GM21737 (cell line): Measurements from ENCODE around the gene SF3B2.
A peak's percentile ranks its signal among the peaks of the same experiment; 100 is the strongest.
"Not testable (repeated sequence)": the region's sequence is repeated elsewhere in the genome, so short reads cannot be mapped to it uniquely, and the experiment has no call there.

Experiments
- ATAC-seq: cut with Tn5 transposase; IDR thresholded peaks from one replicate; pipeline ENCODE4 v1.9.1; 2021; ENCODE audit warnings: mild to moderate bottlenecking, moderate library complexity; ENCODE audit not compliant: unreplicated experiment

SF3B2 gene

DNA sequence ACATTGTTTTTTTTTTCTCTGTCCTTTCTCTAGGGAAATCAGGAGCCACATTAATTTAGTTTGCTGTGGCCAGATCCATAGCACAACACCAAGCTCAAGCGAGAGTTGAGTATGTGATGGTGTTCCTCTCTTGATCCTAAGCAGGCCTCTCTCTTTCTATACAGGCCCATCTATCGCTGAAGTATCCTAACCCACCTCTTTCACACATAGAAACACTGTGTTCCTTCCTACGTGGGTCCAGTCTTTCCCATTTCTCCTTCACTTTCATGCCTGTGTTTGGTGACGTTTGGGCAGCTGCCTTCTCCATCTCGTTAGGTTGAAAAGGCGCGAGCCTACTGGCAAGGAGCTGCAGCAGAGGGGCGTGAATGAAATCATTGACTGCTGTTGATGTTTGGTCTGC lies 20.4 kb downstream of the SF3B2 start:
- ATAC-seq = no peak

DNA sequence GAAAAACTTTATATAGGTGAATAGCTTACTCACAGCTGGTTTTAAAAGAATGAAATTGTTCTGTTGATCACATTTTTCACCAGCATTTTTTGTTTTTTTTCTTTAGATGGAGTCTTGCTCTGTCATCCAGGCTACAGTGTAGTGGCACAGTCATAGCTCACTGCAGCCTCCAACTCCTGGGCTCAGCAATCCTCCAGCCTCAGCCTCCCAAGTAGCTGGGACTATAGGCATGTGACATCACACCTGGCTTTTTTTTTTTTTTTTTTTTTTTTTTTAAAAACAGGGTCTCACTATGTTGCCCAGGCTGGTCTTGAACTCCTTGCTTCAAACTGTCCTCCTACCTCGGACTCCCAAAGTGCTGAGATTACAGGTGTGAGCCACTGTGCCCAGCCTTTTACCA lies 21.5 kb downstream of the SF3B2 start:
- no peak for ATAC-seq

DNA sequence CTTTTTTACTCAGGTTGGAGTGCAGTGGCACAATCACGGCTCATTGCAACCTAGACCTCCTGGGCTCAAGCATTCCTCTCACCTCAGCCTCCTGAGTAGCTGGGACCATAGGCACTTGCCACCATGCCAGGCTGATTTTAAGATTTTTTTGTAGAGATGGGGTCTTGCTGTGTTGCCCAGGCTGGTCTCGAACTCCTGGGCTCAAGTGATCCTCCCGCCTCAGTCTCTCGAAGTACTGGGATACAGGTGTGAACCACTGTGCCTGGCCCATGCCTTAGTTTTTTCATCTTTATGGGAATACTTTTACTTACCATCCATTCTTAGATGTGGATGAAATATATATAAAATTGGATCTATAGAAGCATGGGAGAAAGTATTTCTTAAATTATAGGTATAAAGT lies 23.1 kb downstream of the SF3B2 start:
- no peak for ATAC-seq

DNA sequence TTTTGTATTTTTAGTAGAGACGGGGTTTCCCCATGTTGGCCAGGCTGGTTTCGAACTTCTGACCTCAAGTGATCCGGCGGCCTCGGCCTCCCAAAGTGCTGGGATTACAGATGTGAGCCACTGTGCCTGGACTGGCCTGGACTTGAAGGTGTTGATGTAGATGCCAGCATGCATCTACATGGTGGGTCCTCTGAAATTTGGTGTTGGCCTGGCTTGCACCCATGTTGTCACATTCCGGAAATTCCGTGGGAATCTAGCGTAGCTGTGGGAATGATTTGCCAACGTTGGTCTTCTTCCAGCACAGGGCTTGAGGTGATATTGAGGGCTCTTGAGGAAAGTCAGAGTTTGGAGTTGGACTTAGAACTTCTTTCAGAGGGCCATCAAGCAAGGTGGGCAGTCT lies 24.4 kb downstream of the SF3B2 start:
- no peak for ATAC-seq

DNA sequence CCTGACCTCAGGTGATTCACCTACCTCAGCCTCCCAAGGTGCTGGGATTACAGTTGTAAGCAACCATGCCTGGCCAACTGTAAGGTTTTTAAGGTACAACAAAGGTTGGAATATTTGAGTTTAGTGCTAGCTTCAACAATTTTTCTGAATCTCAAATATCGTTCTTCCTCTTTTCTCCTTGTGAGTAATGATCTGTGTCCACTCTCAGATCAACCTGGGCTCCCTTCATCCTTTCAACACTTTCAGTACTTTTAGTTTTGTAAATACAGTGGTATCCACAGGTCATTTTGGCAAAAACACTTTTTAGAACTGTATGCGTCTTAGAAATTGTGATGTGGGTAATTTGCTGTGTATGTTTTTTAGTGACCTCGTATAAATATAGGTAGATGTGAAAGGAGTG lies 25.8 kb downstream of the SF3B2 start:
- no peak for ATAC-seq

DNA sequence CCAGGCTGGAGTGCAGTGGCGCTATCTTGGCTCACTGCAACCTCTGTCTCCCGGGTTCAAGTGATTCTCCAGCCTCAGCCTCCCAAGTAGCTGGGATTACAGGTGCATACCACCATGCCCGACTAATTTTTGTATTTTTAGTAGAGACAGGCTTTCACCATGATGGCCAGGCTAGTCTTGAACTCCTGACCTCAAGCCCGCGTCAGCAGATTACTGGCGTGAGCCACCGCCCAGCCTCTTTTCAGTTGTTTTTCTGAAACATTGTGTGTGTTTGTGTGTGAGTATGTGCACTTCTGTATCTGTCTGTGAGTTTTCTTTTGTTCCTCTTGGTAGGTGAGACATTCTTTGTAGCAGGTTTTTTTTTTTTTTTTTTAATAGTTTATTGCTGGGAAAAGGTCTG lies 26.8 kb downstream of the SF3B2 start:
- not testable (repeated sequence) for ATAC-seq

DNA sequence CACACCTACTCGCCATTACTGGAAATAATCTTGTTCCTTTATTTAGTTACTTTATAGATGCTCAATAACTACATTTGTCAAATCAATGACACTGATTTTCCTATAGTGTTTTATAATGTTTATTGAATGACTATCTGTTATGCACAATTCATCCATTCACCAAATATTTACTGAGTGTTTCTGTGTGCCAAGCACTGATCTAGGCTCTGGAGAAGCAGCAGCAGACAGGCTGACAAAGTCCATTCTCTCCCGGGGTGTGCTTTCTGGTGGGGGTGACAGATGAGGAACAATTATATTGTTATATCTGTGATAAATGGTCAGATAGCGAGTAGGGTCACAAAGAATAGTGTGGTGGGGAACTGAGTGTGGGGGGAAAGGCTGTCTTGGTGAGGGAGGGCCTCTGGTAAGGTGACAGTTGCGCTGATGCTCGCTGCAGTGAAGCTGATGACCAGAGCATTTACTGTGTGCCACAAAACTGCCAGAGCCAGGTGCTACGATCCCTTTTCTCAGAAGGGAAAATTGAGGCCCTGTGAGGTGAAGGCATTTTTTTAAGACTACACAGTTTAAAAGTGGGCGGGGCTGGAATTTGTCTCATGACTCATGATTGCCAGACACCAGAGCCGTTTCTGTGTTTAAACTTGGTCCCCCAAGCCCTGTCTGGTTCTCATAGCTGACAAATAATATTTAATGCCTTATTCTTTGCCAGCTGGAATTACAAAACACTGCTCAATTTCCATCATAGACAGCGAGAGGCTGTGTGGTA lies 28.1 kb downstream of the SF3B2 start:
- ATAC-seq = no peak

DNA sequence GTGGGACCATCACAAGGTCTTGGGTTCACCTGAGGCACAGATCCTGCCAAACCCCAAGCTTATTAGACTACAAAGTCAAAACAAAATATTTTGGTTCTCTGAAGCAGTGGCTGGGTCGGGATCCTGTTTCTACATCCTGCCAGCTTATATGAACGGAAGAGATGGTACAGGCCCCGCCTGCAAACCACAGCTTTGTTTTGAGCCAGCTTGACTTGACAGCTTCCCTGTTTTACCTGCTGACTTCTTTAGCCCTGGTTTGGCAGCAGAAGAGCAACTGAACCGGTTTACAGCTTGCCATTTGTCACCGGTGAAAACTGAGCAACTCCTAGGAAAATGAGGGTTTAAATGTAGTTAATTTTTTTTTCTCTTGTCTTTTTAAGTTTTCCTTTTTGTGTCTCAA lies 29.3 kb downstream of the SF3B2 start:
- peak; percentile 81 for ATAC-seq

DNA sequence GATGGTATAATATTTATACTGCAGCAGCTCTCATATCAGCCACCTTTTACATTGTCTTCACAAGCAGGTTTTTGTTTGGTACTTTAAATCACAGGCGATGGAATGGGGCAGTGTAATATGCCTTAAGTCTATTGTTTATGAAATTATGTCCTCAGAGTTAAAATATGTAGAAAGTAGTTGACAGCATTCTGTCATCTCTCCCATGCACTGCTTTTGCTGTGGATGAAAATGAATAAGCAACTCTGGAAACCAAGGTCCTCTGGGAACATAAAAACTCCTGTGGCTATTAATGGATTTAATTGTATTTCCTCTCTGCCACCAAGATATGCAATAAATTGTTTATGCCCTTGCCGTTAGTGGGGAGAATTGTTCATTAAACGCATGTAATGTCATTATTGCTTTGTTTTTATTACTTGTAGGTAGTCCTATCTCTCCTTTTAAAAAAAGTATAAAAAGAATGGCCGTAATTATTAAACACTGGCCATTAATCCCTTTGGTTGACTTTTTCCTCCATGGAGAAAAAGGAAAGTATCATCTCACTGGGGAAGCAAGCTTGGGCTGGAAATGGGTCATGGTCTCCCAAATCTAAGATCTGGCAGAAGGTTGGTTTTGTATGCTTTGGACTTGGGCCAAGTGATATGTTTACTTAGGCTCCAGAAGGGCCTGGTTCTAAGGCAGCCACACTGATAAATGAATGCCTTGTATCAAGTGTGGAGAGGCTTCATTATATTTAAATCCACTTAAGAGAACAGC lies 31.0 kb downstream of the SF3B2 start:
- no peak for ATAC-seq

DNA sequence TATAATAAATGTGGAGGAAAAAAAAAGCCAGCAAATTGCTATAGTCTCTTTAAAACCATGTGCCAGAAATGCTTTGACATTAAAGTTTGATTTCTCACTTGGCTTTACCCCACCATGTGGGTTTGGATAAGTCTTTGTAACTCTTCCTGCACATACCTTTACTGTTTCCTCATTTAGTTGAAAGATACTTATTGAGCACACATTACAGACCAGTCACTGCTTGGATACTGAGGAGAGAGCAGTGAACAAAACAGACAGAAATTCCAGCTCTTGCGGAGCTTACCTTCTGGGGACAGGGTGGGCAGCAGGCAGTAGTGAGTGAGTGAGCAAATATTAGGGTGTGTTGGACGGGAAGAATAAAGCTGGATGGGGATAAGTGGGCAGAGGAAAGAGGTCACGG lies 31.6 kb downstream of the SF3B2 start:
- ATAC-seq = no peak

DNA sequence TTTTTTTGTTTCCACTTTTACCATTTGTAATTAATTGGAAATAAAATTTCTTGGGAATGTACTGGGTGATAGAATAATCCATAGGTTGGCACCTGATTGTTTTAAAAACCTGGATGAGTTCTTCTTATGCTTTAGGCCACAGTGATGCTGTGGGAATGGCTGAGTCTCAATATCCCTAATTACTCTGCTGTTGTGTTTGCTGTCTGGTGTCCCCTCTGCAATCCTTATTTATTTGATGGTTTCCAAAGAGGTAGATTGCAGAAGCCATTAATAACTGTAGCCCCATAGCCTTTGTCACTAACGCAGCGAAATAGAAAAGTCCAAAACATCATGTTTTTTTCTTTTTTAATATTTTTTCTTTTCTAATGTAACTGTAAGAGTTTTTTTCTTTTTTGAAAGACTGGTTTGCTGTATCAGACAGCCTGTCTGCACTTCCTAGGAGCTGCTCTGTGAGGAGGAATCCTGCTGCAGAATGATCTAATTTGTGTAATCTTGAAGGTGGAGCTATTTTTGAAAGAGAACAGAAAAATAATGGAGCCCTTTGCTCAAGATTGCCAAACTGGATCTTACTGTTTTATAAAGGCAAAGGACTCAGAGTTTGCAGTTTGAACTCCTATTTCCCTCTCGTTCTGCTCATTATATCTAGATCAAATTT lies 32.8 kb downstream of the SF3B2 start:
- no peak for ATAC-seq

DNA sequence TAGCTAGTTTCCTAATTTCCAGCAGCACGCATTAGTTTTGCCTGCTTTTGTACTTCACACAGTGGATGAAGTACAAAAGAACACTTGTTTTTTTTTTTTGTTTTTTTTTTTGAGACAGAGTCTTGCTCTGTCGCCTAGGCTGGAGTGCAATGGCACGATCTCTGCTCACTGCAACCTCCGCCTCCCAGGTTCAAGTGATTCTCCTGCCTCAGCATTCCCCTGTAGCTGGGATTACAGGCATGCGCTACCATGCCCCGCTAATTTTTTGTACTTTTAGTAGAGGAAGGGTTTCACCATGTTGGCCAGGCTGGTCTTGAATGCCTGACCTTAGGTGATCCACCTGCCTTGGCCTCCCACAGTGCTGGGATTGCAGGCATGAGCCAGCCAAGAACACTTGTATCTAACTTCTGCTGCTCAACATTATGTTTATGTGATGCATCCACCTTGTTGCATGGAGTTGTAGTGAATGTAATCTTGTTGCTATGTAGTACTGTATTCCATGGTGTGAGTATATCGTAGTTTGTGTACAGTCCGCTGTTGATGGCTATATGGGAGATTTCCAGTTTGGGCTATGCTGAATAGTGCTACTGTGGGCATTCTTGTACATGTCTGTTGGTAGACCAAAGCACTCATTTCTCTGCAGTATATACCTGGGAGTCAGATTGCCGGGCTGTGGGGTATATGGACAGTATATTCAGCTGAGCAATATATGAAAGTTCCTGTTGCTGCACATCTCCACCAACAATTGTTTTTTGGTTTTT lies 35.2 kb downstream of the SF3B2 start:
- ATAC-seq = no peak

DNA sequence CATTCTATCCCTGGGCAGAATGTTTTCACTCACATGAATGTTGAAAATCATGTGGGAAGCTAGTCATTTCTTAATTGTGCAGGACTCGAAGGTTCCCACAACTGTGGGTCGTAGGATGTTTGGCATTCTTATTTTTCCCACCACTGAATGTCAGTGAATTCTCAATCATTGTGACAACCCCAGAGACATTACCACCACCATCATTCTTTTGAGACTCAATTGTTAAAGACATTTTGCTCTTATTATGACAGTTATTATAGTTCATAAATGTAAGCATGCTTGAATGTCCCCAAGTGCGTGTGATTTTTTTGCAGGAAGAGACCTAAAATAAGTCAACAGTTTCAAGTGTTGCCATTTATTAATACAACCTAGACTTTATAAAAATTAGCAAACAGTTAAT lies 36.9 kb downstream of the SF3B2 start:
- ATAC-seq = no peak

DNA sequence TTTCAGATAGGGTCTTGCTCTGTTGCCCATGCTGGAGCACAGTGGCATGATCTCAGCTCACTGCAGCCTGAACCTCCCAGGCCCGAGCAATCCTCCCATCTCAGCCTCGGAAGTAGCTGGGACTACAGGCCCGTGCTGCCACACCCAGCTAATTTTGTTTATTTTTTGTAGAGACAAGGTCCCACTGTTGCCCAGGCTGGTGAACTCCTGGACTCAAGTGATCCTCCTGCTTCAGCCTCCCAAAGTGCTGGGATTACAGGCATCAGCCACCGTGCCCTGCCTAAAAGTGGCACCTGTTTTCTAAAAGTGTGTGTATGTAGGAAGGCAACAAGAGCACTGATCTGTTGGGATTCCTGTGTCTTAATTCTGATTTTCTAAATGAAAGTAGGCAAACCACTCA lies 38.1 kb downstream of the SF3B2 start:
- ATAC-seq = no peak

DNA sequence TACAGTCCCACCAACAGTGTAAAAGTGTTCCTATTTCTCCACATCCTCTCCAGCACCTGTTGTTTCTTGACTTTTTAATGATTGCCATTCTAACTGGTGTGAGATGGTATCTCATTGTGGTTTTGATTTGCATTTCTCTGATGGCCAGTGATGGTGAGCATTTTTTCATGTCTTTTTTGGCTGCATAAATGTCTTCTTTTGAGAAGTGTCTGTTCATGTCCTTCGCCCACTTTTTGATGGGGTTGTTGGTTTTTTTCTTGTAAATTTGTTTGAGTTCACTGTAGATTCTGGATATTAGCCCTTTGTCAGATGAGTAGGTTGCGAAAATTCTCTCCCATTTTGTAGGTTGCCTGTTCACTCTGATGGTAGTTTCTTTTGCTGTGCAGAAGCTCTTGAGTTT lies 40.0 kb downstream of the SF3B2 start:
- ATAC-seq = not testable (repeated sequence)

DNA sequence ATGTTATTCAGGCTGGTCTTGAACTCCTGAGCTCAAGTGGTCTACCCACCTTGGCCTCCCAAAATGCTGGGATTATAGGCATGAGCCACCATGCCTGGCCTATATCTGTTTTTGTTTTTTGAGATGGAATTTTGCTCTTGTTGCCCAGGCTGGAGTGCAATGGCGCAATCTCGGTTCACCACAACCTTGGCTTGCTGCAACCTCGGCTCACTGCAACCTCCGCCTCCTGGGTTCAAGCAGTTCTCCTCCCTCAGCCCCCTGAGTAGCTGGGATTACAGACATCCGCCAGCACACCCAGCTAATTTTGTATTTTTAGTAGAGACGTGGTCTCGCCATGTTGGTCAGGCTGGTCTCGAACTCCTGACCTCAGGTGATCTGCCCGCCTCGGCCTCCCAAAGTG lies 47.6 kb downstream of the SF3B2 start:
- ATAC-seq = not testable (repeated sequence)

DNA sequence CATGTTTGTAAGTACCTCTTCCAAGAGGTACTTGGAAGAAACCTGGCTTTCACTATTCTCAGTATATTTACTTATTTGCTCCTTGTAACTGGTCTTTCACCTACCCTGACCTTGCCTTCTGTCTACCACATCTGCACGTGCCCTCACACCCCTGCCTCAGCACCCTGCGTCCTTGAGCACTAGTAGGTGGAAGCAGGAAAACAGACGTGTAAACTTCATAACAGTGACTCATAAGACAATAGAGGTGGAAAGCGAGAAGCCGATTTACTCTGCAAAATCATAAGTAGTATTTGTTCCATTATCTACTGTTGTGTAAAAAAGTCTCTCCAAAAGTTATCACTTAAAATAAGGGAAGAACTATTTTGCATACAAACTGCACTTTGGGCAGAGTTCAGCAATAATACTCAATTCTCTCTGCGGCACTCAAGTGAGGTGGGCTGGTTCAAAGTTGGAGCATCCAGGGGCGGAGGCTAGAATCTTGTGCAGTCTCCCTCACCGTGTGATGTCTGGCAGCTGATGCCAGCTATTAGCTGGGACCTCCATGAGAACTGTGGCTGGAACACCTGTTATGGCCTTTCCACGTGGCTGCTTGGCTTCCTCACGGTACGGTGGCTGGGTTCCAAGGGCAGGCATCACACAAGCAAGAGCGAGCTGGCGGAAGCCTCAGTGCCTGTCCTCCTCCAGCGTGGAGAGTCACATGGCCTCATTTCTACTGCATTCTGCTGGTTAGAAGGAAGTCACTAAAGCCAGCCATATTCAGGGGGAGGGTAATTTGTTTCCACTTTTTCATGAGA lies 48.3 kb downstream of the SF3B2 start:
- peak; percentile 84 for ATAC-seq

DNA sequence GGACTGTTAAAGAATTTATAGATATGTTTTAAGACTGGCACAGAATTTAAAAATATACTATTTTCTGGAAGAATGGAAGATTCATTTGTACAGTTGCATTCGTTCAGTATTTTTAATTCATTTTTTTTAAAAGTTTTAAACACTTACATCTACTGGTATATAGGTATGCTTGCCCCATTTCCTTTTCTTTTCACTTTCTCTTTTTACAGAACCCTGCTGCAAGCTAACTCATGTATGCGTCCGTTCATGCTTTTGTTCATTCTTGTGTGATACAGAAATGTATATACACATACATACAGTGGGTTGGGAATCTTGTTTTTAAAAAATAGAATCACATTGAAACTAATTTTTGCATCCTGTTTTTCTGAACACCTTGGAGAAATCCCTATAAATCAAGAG lies 48.9 kb downstream of the SF3B2 start:
- ATAC-seq = peak; percentile 21

DNA sequence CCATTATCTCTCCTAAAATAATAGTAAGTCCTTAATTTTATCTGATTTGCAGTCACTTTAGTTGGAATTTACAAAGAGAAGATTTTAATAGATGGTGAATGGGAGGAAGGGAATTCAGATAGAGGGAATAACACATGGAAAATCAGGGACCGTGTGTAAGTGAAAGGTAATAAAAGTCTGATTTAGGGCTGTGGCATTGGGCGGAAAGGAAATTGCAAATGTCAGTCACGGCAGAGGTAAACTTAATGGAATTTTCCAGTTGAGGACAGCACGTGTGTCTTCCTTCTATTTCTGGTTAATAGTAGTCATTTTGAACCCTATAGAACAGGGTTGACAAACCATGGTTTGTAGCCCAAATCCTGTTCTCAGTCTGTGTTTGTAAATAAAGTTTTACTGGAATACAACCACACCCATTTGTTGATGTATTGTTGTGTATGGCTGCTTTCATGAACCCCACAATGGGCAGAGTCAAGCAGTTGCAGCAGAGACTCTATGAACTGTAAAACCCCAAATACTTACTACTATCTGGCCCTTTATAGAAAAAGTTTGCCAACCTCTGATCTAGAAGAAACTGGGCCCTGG lies 52.0 kb downstream of the SF3B2 start:
- no peak for ATAC-seq
